IMR-90 (cell line): ENCODE measurements around the gene BSPH1. TPM values are rescaled to one million over a fixed set of nuclear protein-coding genes. Genes with fewer than 3 reads are reported as not detected.

Experiments used
- ATAC-seq: fragments of 200-7000 bp; cut with Tn5 transposase; 2 replicates; pipeline ENCODE4 v1.9.1; 2020; ENCODE audit warnings: low read depth, mild to moderate bottlenecking, moderate library complexity
- BruUV-seq: library from RNA; stranded (reverse); fragments of 400-500 nt; replicated peaks from 2 replicates; lab custom pipeline; 2021; lab: Mats Ljungman, UMichigan
- CTCF ChIA-PET: fragments of 300-600 bp; formaldehyde crosslinking; extraction: SDS; loops from one replicate; lab custom pipeline; 2021; ENCODE audit warnings: antibody characterized with exemption; lab: Yijun Ruan, JAX
- POLR2A ChIA-PET: fragments of 300-600 bp; sonication (Branson Sonifier 250); formaldehyde crosslinking; loops from one replicate; lab custom pipeline; 2022; ENCODE audit warnings: antibody characterized with exemption; ENCODE audit not compliant: unreplicated experiment; lab: Charles Lee
- DNase-seq: peaks from one replicate; pipeline ENCODE4 v3.0.0; 2013
- H2AFZ ChIP-seq: replicated peaks from 2 replicates; pipeline ENCODE3; 2013; ENCODE audit warnings: low read length, mild to moderate bottlenecking; ENCODE audit not compliant: poor library complexity
- H2AK5ac ChIP-seq: 2 replicates; pipeline ENCODE4 v1.6.1; 2013; ENCODE audit warnings: low read depth, low read length, inconsistent platforms
- H2AK9ac ChIP-seq: replicated peaks from 2 replicates; pipeline ENCODE3; 2013; ENCODE audit warnings: mild to moderate bottlenecking, low read depth, low read length, moderate library complexity; ENCODE audit not compliant: poor library complexity
- H2BK120ac ChIP-seq: 2 replicates; pipeline ENCODE4 v1.6.1; 2013; ENCODE audit warnings: low read depth, low read length, inconsistent platforms
- H2BK15ac ChIP-seq: 3 replicates; pipeline ENCODE4 v1.6.1; 2013; ENCODE audit warnings: low read depth, low read length, inconsistent platforms
- H2BK20ac ChIP-seq: 2 replicates; pipeline ENCODE4 v1.6.1; 2013; ENCODE audit warnings: low read depth, mild to moderate bottlenecking, inconsistent platforms, low read length, moderate library complexity
- H2BK5ac ChIP-seq: 2 replicates; pipeline ENCODE4 v1.6.1; 2013; ENCODE audit warnings: mild to moderate bottlenecking, low read depth, low read length, inconsistent platforms; ENCODE audit not compliant: poor library complexity, severe bottlenecking
- H3K14ac ChIP-seq: replicated peaks from 2 replicates; pipeline ENCODE4 v1.6.1; 2013; ENCODE audit warnings: low read depth, low read length, inconsistent platforms
- H3K18ac ChIP-seq: 2 replicates; pipeline ENCODE4 v1.6.1; 2013; ENCODE audit warnings: low read depth, low read length, control low read depth
- H3K23ac ChIP-seq: 2 replicates; pipeline ENCODE4 v1.6.1; 2013; ENCODE audit warnings: low read depth, low read length, inconsistent platforms
- H3K27ac ChIP-seq: 2 replicates; pipeline ENCODE4 v1.5.1; 2013; ENCODE audit warnings: mild to moderate bottlenecking, control low read depth, low read length; ENCODE audit not compliant: insufficient read depth
- H3K27me3 ChIP-seq: 2 replicates; pipeline ENCODE4 v1.6.1; 2013; ENCODE audit warnings: low read length; ENCODE audit not compliant: control insufficient read depth, insufficient read depth
- H3K36me3 ChIP-seq: 2 replicates; pipeline ENCODE4 v1.6.1; 2013; ENCODE audit warnings: low read length, mixed read lengths; ENCODE audit not compliant: control insufficient read depth, insufficient read depth
- H3K4ac ChIP-seq: 2 replicates; pipeline ENCODE4 v1.6.1; 2013; ENCODE audit warnings: low read depth, low read length, inconsistent platforms
- H3K4me1 ChIP-seq: 2 replicates; pipeline ENCODE4 v1.6.1; 2013; ENCODE audit warnings: low read length, mixed read lengths; ENCODE audit not compliant: control insufficient read depth, insufficient read depth
- H3K4me2 ChIP-seq: 2 replicates; pipeline ENCODE4 v1.6.1; 2013; ENCODE audit warnings: low read depth, mild to moderate bottlenecking, control low read depth, low read length, moderate library complexity
- H3K4me3 ChIP-seq: 2 replicates; pipeline ENCODE4 v1.5.1; 2013; ENCODE audit warnings: low read depth, mild to moderate bottlenecking, control low read depth, low read length, moderate library complexity; ENCODE audit not compliant: insufficient read depth
- H3K56ac ChIP-seq: 2 replicates; pipeline ENCODE4 v1.6.1; 2013; ENCODE audit warnings: low read length, inconsistent platforms; ENCODE audit not compliant: insufficient read depth; ENCODE audit errors: extremely low read depth
- H3K79me1 ChIP-seq, 2 experiments: 2 replicates each; pipeline ENCODE4 v1.6.1; 2013; ENCODE audit warnings: low read length in 2 of 2, inconsistent platforms in 1 of 2, low read depth in 1 of 2
- H3K9ac ChIP-seq: 2 replicates; pipeline ENCODE4 v1.6.1; 2013; ENCODE audit warnings: low read depth, low read length, control low read depth
- H3K9me1 ChIP-seq: 2 replicates; pipeline ENCODE4 v1.6.1; 2013; ENCODE audit warnings: low read length, inconsistent platforms; ENCODE audit not compliant: insufficient read depth
- H3K9me3 ChIP-seq: 2 replicates; pipeline ENCODE4 v1.6.1; 2013; ENCODE audit warnings: low read length; ENCODE audit not compliant: control insufficient read depth, insufficient read depth
- H4K20me1 ChIP-seq: 2 replicates; pipeline ENCODE4 v1.6.1; 2013; ENCODE audit warnings: low read length, inconsistent platforms; ENCODE audit not compliant: insufficient read depth
- H4K5ac ChIP-seq: 2 replicates; pipeline ENCODE4 v1.6.1; 2013; ENCODE audit warnings: mild to moderate bottlenecking, low read depth, low read length, control low read depth
- H4K8ac ChIP-seq, 2 experiments: 2 replicates each; pipeline ENCODE4 v1.6.1; 2013; ENCODE audit warnings: low read depth in 2 of 2, low read length in 2 of 2, control low read depth in 1 of 2, inconsistent platforms in 1 of 2
- H4K91ac ChIP-seq: 2 replicates; pipeline ENCODE4 v1.6.1; 2013; ENCODE audit warnings: low read depth, low read length, inconsistent platforms; ENCODE audit not compliant: insufficient read depth
- BHLHE40 ChIP-seq: fragments of 150-350 bp; IDR thresholded peaks from 2 replicates; pipeline ENCODE4 v1.6.1; 2016; ENCODE audit warnings: mild to moderate bottlenecking, low read depth, low read length
- CEBPB ChIP-seq: IDR thresholded peaks from 2 replicates; pipeline ENCODE4 v1.6.1; 2012; ENCODE audit warnings: low read depth, low read length, improper control_type of control experiment
- CHD1 ChIP-seq: IDR thresholded peaks from 2 replicates; pipeline ENCODE4 v1.6.1; 2012; ENCODE audit warnings: low read depth, low read length, improper control_type of control experiment
- CTCF ChIP-seq: conservative IDR thresholded peaks from 2 replicates; pipeline ENCODE4 v1.5.1; 2012; ENCODE audit warnings: mild to moderate bottlenecking, low read depth, low read length, improper control_type of control experiment
- ELK1 ChIP-seq: fragments of 150-350 bp; IDR thresholded peaks from 2 replicates; pipeline ENCODE4 v1.6.1; 2016; ENCODE audit warnings: low read depth, mild to moderate bottlenecking, low read length, moderate library complexity, borderline replicate concordance
- FOS ChIP-seq: fragments of 150-350 bp; IDR thresholded peaks from 2 replicates; pipeline ENCODE4 v1.6.1; 2016; ENCODE audit warnings: low read depth, low read length
- MXI1 ChIP-seq: IDR thresholded peaks from 2 replicates; pipeline ENCODE4 v1.6.1; 2012; ENCODE audit warnings: low read depth, mild to moderate bottlenecking, low read length, moderate library complexity, borderline replicate concordance
- NFE2L2 ChIP-seq: fragments of 150-350 bp; IDR thresholded peaks from 2 replicates; pipeline ENCODE4 v1.6.1; 2016; ENCODE audit warnings: low read depth, mild to moderate bottlenecking, low read length
- POLR2A ChIP-seq: IDR thresholded peaks from 2 replicates; pipeline ENCODE4 v1.6.1; 2012; ENCODE audit warnings: mild to moderate bottlenecking, low read depth, low read length
- RAD21 ChIP-seq: IDR thresholded peaks from 2 replicates; pipeline ENCODE4 v1.6.1; 2012; ENCODE audit warnings: low read length, improper control_type of control experiment
- RCOR1 ChIP-seq: IDR thresholded peaks from 2 replicates; pipeline ENCODE4 v1.6.1; 2012; ENCODE audit warnings: mild to moderate bottlenecking, low read length, improper control_type of control experiment; ENCODE audit not compliant: insufficient replicate concordance
- RFX5 ChIP-seq: IDR thresholded peaks from 2 replicates; pipeline ENCODE4 v1.8.0; 2012; ENCODE audit warnings: low read depth, mild to moderate bottlenecking, low read length, moderate library complexity
- SMC3 ChIP-seq: fragments of 150-350 bp; IDR thresholded peaks from 2 replicates; pipeline ENCODE4 v1.6.1; 2016; ENCODE audit warnings: low read depth, mild to moderate bottlenecking, antibody characterized with exemption, low read length, moderate library complexity
- USF2 ChIP-seq: fragments of 150-350 bp; IDR thresholded peaks from 2 replicates; pipeline ENCODE4 v1.6.1; 2017; ENCODE audit warnings: mild to moderate bottlenecking, antibody characterized with exemption, low read length, low read depth
- WGBS, 2 experiments: methylation state at CpG; one replicate each; pipeline versions ENCODE4 v1.1.5 to v1.1.7; 2013; ENCODE audit warnings: missing lambda C conversion rate in 2 of 2; ENCODE audit not compliant: insufficient read length in 1 of 2; ENCODE audit errors: extremely low coverage in 2 of 2; 5-methylcytosine and 5-hydroxymethylcytosine counted together
- dilution Hi-C: fragments of 300-500 bp; cut with HindIII; formaldehyde crosslinking; loops from one replicate; pipeline ENCODE4 v1.14.3; 2018; ENCODE audit warnings: low sequenced_read_pairs; ENCODE audit not compliant: unreplicated experiment
- in situ Hi-C: fragments of 300-500 bp; cut with MboI; formaldehyde crosslinking; loops from 3 replicates; pipeline ENCODE4 v1.14.3; 2019; ENCODE audit warnings: low sequenced_read_pairs, inconsistent platforms, mixed read lengths
- intact Hi-C: fragments of 100-400 bp; cut with micrococcal nuclease; formaldehyde crosslinking; loops from 2 replicates; pipeline ENCODE4 v1.10.0; 2022
- polyA plus RNA-seq, 3 experiments: library from polyadenylated mRNA; depleted of rRNA; stranded (reverse); fragments of >200 nt; gene quantifications; 2 replicates each; pipeline ENCODE4 v1.2.3, GENCODE V29; 2012; ENCODE audit warnings: low replicate concordance in 1 of 3
- total RNA-seq: library from RNA; depleted of rRNA; stranded (reverse); fragments of >200 nt; gene quantifications from 2 replicates; pipeline ENCODE4 v1.2.3, GENCODE V29; 2012

BSPH1 gene
- total and polyA plus RNA-seq, 2 of the 4 experiments (the other 2 are of a cell fraction) = not detected

GRCh38 chr19:48029431-48029830 lies 37.5 kb upstream of the BSPH1 start:
- Histone ChIP-seq H3K14ac (no peak overlapping the region), H3K9me1 (no peaks in the 10 kb centered on the region), H3K56ac (no peak overlapping the region), H2BK5ac (no peak overlapping the region), H4K91ac (no peak overlapping the region), H2BK15ac (no peak overlapping the region), H3K9ac (no peak overlapping the region), H2AK5ac (no peak overlapping the region), H4K8ac (no peak overlapping the region), H4K5ac (no peak overlapping the region), H3K4me1 (no peaks in the 10 kb centered on the region), H3K27me3 (peaks cover 2% of the 10 kb centered on the region), H3K79me1 (no peaks in the 10 kb centered on the region), H2BK20ac (no peak overlapping the region), H3K4me3 (no peak overlapping the region), H4K20me1 (no peaks in the 10 kb centered on the region), H3K27ac (no peak overlapping the region), H3K23ac (no peak overlapping the region), H2BK120ac (no peak overlapping the region), H3K9me3 (no peaks in the 10 kb centered on the region), H2AK9ac (no peak overlapping the region), H3K36me3 (no peaks in the 10 kb centered on the region), H3K18ac (no peak overlapping the region), H3K4ac (no peak overlapping the region), H2AFZ (no peak overlapping the region), H3K4me2 (no peak overlapping the region)
- CTCF ChIA-PET = interaction anchor here (1.4 kb wide), 1 partner anchor 16 kb away, joined by 3 read pairs; no protein-coding TSS in a partner anchor
- POLR2A ChIA-PET = no interaction called here
- in situ Hi-C loops = no loop called here
- dilution Hi-C loops = no loop called here
- intact Hi-C loops = no loop called here
- no peak for TF ChIP-seq RAD21
- no peak for TF ChIP-seq CEBPB
- TF ChIP-seq SMC3 = no peak
- TF ChIP-seq MXI1 = no peak
- TF ChIP-seq FOS = no peak
- TF ChIP-seq RCOR1 = no peak
- TF ChIP-seq POLR2A = no peak
- no peak for TF ChIP-seq USF2
- TF ChIP-seq RFX5 = no peak
- no peak for TF ChIP-seq ELK1
- no peak for TF ChIP-seq CTCF
- TF ChIP-seq CHD1 = no peak
- no peak for TF ChIP-seq NFE2L2
- TF ChIP-seq BHLHE40 = no peak
- DNase-seq (no peak), ATAC-seq (no peak)
- WGBS, 2 experiments = 44% methylated on average over 3 of the region's 7 CpGs; no CpG with 5 or more reads in 1 of the 2 experiments
- no TSS peak for BruUV-seq
